ENCODE results near the gene PCID2. TPM values are rescaled to one million over a fixed set of nuclear protein-coding genes. Genes with fewer than 3 reads are reported as not detected.

PCID2 gene
- total and polyA plus RNA-seq, 2 of the 13 experiments (the other 11 are each of a cell fraction or from before 2014, with no cell fraction given) = 65.0 to 111 TPM

- TF ChIP-seq KDM1A (CRISPR knock-in tag; IDR thresholded peaks at IDR 0.05) (no peak), ZKSCAN5 (CRISPR knock-in tag; IDR thresholded peaks at IDR 0.05) (0 out of 2 replicates have a peak, but pooled peaks have one; percentile 15), FOXJ3 (CRISPR knock-in tag; IDR thresholded peaks at IDR 0.05; ENCODE audit: borderline replicate concordance) (peak; percentile 94; the same call in 1 of the 2 replicates), UBTF (CRISPR knock-in tag; IDR thresholded peaks at IDR 0.05) (peak; percentile 47; the same call in 1 of the 2 replicates), MTERF4 (CRISPR knock-in tag; IDR thresholded peaks at IDR 0.05) (0 out of 2 replicates have a peak, but pooled peaks have one; percentile 22), POLR2AphosphoS5 (IDR thresholded peaks at IDR 0.05; ENCODE audit: low read depth, low read length) (peak; percentile 48), FOXA1 (IDR thresholded peaks at IDR 0.05) (peak; percentile 60), FOXA1 (CRISPR knock-in tag; IDR thresholded peaks at IDR 0.05) (peak; percentile 93), ZNF12 (CRISPR knock-in tag; IDR thresholded peaks at IDR 0.05) (peak; percentile 27; the same call in 1 of the 2 replicates), ZNF335 (CRISPR knock-in tag; IDR thresholded peaks at IDR 0.05) (peak; percentile 65; the same call in 1 of the 2 replicates), EHMT2 (IDR thresholded peaks at IDR 0.05; ENCODE audit: borderline replicate concordance, low read depth, low read length) (no peak), ZSCAN12 (CRISPR knock-in tag; IDR thresholded peaks at IDR 0.05) (no peak; the same call in 1 of the 2 replicates), TIGD3 (CRISPR knock-in tag; IDR thresholded peaks at IDR 0.05; ENCODE audit: borderline replicate concordance) (no peak; the same call in 1 of the 2 replicates), ZNF260 (CRISPR knock-in tag; IDR thresholded peaks at IDR 0.05; ENCODE audit: borderline replicate concordance, low read depth) (no peak), STAT6 (CRISPR knock-in tag; IDR thresholded peaks at IDR 0.05; ENCODE audit: borderline replicate concordance) (peak; percentile 90)
- TF ChIP-seq, protein P1, sequence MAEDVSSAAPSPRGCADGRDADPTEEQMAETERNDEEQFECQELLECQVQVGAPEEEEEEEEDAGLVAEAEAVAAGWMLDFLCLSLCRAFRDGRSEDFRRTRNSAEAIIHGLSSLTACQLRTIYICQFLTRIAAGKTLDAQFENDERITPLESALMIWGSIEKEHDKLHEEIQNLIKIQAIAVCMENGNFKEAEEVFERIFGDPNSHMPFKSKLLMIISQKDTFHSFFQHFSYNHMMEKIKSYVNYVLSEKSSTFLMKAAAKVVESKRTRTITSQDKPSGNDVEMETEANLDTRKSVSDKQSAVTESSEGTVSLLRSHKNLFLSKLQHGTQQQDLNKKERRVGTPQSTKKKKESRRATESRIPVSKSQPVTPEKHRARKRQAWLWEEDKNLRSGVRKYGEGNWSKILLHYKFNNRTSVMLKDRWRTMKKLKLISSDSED (CRISPR knock-in tag; IDR thresholded peaks at IDR 0.05) = no peak
These were observed 69.5 kb downstream of the PCID2 start (continued) for GRCh38 chr13:113138792-113139551.

Data from HepG2 (cell line).